ENCODE data around the gene USP50. TPM values are rescaled to one million over a fixed set of nuclear protein-coding genes. Genes with fewer than 3 reads are reported as not detected.

The USP50 gene
- not detected in 5 replicates for total RNA-seq (2022; extraction: Qiagen RNA extraction; ENCODE audit: low read depth)

DNA sequence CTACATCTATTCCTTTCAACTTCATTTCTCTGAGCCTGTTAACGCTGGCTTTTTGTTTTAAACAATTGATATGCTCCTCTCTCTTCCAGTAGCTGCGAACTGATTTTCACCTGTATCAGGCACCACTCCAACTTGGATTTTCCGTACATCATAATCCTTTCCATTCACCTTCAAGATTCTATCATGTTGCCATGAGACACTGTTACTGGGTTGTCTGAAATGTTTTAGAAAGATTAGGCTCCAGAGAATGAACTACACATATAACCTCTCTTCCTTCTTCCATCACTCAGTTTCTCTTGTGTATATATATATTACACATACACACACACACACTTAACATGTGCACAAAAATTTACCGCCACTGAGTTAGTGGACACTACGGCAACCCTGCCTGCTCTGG lies at the start of gene USP50:
USP50 (minus strand) TSS at position 101 of the 400 bp plus-strand sequence. CDS start 141 bp downstream, outside the sequence.

Other genes starting within 250 kb of the USP50 start
- 29.3 to 35.5 TPM (median 32.7 TPM) in 5 replicates for gene GABPB1, start 191.5 kb downstream of the USP50 start, total RNA-seq (2022; extraction: Qiagen RNA extraction; ENCODE audit: low read depth)
- 39.8 to 49.1 TPM (median 48.8 TPM) in 5 replicates for gene USP8, start 122.3 kb downstream of the USP50 start, total RNA-seq (2022; extraction: Qiagen RNA extraction; ENCODE audit: low read depth)
- gene TRPM7, start 140.1 kb upstream of the USP50 start, total RNA-seq (2022; extraction: Qiagen RNA extraction; ENCODE audit: low read depth), result 25.0 to 29.7 TPM (median 27.6 TPM) in 5 replicates
- 81.9 to 114 TPM (median 111 TPM) in 5 replicates for gene SPPL2A, start 219.0 kb upstream of the USP50 start, total RNA-seq (2022; extraction: Qiagen RNA extraction; ENCODE audit: low read depth)

Measured in A549 treated with DMSO at 1 μM for 4 hours (cell line).